CD4-positive, alpha-beta T cell treated with Interleukin-15 for 1 hour (primary cell): ENCODE data around the gene GNA12.
"Not testable (repeated sequence)": the region's sequence is repeated elsewhere in the genome, so short reads cannot be mapped to it uniquely, and the experiment has no call there.

Source experiments
- DNase-seq: peaks from one replicate; pipeline ENCODE4 v3.0.0-alpha.2; 2020

GNA12 gene

DNA sequence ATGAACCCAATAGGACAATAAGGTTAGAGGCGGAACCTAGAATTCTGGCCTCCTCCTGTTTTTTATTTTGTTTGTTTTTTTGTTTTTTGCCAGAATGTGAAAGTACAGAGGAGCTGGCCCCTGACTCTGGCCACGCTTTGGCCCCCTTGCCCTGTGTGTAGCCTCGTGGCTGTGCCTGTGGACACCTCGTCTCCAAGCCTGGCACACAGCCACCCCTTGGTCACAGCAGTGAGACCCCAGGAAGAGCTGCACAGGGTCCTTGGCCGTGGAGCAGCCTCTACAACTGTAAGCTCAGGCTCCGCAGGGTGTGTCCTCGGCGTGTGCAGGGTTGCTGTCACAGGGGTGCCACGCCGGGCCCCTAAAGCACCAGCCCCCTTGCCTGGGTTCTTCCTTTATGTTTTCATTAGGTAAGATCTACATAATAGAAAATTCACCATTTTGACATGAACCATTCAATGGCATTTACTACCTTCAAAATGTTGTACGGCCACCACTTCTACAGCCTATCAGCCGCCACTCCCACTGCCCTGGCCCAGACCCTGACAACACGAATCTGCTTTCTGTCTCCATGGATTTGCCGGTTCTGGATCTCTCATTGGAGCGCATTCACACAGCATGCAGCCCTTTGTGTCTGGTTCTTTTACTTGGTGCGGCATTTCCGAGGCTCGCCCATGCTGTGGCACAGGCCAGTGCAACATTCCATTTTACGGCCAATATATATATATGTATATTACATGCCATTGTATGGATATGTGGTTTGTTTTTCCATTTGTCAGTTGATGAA lies 105.2 kb downstream of the GNA12 start:
- DNase-seq: no peak

DNA sequence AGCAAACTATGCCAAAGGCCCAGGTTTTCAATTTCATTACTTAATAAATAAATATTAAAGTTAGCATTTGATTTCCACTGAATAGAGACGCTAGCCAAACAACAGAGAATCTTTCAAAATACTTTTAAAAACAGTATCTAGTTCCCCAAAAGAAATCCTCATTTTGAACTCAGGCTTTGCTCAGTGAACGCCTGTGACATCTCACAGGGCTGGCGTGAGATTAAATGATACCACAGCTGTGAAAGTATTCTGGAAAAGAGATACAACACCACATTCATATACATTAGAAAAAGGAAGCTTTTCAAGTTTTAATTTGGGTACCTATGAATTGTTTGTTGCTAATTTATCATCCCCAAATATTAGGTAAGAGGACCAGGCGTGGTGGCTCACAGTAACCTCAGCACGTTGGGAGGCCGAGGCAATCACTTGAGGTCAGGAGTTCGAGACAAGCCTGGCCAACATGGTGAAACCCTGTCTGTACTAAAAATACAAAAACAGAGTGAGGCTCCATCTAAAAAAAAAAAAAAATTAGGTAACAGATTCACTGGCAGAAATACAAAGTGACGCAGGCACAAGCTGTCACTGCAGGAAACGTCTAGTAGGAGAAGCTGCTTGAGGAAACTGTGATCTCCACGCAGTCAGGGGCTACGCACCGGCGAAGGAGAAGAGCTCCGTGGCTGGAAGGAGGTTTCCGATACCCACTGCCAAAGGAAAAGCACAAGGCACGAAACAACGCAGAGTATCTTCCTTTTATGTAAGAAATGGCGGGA lies 106.2 kb downstream of the GNA12 start:
- peak; percentile 57 for DNase-seq

- DNase-seq: not testable (repeated sequence)
Measured at GRCh38 chr7:2737005-2737743, 106.9 kb downstream of the GNA12 start.

DNA sequence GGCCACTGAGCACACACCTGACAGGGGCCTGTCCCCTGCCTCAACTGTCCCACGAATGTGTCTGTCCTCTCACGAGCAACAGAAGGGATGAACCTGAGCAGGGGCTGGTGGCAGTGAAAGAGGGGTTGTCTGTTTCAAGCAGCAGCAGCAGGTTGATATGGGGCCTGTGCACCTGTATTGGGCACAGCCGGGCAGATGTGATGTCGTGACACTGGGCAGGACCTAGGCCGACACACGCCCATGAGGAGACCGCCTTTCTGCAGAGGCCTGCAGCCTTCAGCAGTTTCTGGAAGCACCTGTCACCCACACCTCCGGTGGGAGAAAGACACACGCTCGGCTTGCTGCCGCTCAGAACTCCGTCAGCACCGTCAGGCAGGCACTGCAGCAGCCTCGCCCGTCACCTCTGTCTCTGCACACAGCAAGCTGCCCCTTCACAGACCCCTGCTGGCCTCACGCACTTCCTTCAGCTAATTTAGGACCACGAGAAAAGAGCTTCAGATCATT lies 107.6 kb downstream of the GNA12 start:
- no peak for DNase-seq

GRCh38 chr7:2735744-2736143 lies 108.4 kb downstream of the GNA12 start:
- DNase-seq: no peak

DNA sequence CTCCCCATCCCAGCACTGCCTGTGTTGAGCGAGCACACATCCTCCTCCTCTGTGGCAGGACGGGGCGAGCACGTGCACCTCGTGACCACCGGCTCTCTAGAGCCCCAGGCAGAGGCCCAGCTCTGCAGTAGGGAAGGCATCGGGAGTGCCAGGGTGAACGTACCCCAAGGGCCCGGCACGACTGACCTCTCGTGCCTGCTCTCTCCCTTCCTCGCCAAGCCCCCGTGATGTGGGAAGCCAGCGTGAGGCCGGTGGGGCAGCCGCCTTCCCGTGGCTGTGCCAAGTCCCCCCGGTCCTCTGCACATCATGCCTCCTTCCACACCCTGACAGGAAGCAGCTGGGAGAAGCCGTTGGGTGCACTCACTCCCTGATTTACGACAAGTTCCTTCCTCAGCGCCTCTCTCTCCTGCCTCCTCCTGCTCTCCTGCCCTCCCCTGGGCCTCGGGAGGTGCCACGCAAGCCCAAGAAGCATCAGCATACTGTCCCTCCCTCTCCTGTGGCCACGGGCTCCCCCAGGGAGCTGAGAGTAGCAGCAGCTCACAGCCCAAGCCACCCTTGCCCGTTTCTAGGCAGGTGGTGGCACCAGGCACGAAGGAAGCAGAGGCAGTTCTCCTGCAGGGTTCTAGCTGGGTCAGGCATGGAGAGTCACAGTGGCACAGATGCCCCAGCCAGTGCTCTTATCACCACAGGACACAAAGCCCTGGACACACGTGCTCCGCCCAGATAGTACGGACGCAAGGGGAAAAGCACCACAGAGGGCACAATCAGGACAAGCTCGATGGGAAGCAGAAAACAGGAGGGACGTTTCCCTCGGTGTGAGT lies 109.1 kb downstream of the GNA12 start:
- peak; percentile 62 for DNase-seq

DNA sequence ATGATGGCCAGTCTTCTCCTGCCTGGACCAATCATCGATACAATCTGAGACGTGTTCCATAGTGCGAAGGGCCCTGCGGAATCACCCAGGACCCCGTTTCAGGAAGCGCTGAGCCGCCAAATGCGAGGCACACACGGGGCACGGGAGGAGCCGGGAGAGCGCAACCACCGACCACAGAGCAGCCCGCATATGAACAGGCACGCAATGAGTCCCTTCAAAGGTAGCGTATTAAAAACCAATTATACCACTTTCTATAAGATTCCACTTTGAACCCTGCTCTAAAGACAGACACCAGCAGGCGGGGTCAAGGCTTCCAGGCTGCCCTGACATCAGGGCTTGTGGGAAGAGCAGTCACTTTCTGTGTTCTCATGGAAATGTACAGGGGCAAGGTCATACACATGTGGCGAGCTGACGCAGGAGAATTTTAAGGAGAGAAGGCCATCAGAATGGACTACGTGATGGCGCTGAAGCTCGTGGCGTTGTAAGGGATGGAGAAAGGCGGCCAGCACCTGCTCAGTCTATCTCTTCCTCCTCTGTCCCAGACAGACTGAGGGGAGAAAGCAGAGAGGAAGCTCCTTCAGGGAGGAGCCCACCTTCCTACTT lies 109.9 kb downstream of the GNA12 start:
- DNase-seq: no peak

- DNase-seq: no peak
Measured at GRCh38 chr7:2732959-2733584, 111.0 kb downstream of the GNA12 start.

GRCh38 chr7:2732388-2732787 lies 111.7 kb downstream of the GNA12 start:
- no peak for DNase-seq

- peak; percentile 9 for DNase-seq
Measured at GRCh38 chr7:2730846-2731770, 113.0 kb downstream of the GNA12 start.

- peak; percentile 15 for DNase-seq
Measured at GRCh38 chr7:2729893-2730716, 114.0 kb downstream of the GNA12 start.

GRCh38 chr7:2729031-2729892 lies 114.8 kb downstream of the GNA12 start:
- peak; percentile 6 for DNase-seq

DNA sequence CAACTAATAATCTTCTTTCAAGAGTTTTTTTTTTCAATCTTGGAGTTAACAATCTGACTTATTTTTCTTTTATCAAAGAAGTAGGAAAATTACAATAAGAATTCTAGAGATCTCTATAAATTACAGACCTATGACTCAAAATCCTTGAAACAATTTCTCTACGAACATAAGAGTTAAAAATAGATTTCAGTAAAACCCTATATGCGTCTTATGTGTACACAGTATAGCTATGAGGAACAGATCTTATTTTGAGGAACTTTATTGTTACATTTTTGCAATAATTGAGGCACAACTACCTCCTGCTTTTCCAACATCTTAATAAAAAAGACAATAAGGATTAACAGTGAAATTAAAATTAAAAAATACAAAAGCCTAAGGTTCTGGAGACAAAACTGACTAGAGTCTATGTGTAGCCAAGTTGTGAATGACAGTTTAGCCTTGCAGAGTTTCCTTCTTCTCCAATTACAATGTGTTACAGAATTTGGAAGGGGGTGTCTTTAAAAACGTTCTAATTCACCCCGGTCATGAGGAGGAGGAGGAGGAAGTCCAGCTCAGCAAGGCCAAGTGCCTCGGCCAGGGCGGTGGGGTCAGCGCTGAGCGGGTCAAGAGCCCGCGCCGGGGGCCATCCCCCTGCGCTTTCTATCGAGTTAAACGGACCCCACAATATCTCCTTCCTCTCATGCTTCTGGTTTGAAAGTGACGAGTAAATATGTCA lies 115.6 kb downstream of the GNA12 start:
- peak; percentile 7 for DNase-seq

DNA sequence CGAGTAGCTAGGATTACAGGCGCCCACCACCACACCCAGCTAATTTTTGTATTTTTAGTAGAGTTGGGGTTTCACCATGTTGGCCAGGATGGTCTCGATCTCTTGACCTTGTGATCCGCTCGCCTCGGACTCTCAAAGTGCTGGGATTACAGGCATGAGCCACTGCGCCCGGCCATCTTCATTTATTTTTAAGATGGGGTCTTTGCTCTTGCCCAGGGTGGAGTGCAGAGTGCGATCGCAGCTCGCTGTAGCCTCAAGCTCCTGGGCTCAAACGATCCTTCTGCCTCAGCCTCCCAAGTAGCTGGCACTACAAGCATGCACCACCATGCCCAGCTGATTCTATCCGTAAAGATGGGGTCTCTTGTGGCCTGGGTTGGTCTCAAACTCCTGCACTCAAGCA lies 116.9 kb downstream of the GNA12 start:
- DNase-seq: peak; percentile 7

GRCh38 chr7:2726316-2727018 lies 117.6 kb downstream of the GNA12 start:
- peak; percentile 16 for DNase-seq

DNA sequence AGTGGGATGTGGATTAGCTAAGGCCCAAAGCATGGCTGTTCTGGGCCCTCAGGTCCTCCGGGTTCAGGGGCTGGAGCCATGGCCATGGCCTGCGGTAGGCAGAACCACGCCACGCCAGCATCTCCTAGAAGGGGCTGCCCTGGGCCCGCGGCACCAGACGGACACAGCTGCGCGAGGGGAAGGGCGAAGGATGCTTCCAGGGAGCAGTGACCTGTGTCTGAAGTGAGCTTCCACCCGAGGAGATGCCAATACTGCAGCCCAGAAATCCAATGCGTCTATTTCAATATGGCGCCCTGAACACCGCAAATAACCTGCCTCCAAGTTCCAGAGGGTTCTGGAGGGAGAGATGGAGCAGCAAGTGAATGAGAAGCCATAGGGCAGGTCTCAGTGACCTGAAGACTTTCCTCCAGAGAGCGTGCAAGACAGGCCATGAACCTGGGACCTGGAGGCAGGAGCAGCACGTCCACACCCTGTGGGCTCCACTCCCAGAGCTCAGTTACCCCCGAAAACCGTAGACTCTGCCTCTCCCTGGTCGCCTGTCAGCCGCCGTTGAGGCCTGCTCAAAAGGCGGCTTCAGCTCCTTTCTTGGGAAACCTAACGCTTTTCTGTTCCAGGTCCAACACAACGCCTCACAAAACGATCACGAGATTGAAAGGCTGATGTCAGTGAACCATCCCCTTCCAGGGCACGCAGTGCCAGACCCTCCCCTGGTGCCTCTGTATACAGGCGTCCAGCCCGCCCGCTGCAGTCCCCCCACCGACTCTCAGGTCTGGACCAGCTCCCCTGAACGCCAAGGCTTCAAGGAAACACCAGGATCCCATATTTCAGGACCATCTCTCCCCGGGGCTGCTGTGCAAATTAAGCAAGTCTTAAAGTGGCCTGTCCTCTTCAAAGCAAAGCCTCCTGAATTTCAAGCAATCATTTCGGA lies 118.7 kb downstream of the GNA12 start:
- DNase-seq: peak; percentile 5
